GM10248 (cell line): ENCODE data around the gene NOTCH4.

Source experiments
- CTCF ChIA-PET: fragments of 300-600 bp; sonication (Branson Sonifier 250); formaldehyde crosslinking; extraction: SDS; loops from one replicate; lab custom pipeline; 2021; ENCODE audit warnings: antibody characterized with exemption; lab: Yijun Ruan, JAX
- POLR2A ChIA-PET: fragments of 350-650 bp; sonication (Branson Sonifier 250); formaldehyde crosslinking; extraction: SDS; loops from one replicate; lab custom pipeline; 2020; ENCODE audit warnings: antibody characterized with exemption; lab: Yijun Ruan, JAX
- DNase-seq: peaks from one replicate; pipeline ENCODE4 v3.0.0; 2012; ENCODE audit errors: extremely low spot score
- TF ChIP-seq, protein P1 (sequence below): IDR thresholded peaks from 2 replicates; pipeline ENCODE4 v1.5.1; 2012; ENCODE audit warnings: mild to moderate bottlenecking, low read depth; ENCODE audit errors: extremely low read depth, missing control alignments, control extremely low read depth

NOTCH4 gene

GRCh38 chr6:32147401-32148132, 76.3 kb downstream of the NOTCH4 start:
- no peak for DNase-seq
- TF ChIP-seq, protein P1, sequence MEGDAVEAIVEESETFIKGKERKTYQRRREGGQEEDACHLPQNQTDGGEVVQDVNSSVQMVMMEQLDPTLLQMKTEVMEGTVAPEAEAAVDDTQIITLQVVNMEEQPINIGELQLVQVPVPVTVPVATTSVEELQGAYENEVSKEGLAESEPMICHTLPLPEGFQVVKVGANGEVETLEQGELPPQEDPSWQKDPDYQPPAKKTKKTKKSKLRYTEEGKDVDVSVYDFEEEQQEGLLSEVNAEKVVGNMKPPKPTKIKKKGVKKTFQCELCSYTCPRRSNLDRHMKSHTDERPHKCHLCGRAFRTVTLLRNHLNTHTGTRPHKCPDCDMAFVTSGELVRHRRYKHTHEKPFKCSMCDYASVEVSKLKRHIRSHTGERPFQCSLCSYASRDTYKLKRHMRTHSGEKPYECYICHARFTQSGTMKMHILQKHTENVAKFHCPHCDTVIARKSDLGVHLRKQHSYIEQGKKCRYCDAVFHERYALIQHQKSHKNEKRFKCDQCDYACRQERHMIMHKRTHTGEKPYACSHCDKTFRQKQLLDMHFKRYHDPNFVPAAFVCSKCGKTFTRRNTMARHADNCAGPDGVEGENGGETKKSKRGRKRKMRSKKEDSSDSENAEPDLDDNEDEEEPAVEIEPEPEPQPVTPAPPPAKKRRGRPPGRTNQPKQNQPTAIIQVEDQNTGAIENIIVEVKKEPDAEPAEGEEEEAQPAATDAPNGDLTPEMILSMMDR: no peak
- ChIA-PET POLR2A (no interaction called here), CTCF (interaction anchor here (1.0 to 2.4 kb wide), 2 partner anchors 29 to 108 kb away, joined by 3 to 9 read pairs; no protein-coding TSS in a partner anchor)

- CTCF ChIA-PET: interaction anchor here (1.3 kb wide), 1 partner anchor 28 kb away, joined by 4 read pairs; no protein-coding TSS in a partner anchor
- TF ChIP-seq, protein P1: no peak
- DNase-seq: no peak
- POLR2A ChIA-PET: no interaction called here
Measured at GRCh38 chr6:32146687-32147086, 77.2 kb downstream of the NOTCH4 start.

DNA sequence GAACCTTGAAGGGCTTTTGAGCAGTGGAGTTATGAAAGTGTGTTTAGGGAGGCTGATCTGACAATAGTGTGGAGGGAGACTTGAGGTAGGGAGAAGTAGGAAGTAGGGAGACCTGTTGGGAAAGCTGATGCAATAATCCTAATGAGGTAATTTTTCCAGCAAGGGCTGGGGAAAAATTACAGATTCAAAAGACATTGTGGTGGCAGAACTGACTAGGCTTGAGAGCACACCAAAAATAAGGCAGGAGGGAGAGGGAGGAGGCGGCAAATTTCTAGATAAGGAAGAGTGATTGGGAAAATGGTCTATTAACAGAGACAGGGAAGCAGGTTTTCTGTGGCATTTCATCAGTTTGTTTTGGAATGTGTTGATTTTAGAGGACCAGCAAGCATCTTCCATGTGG, 77.6 kb downstream of the NOTCH4 start:
- ChIA-PET POLR2A (no interaction called here), CTCF (interaction anchor here (1.3 kb wide), 1 partner anchor 27 kb away, joined by 4 read pairs; no protein-coding TSS in a partner anchor)
- TF ChIP-seq, protein P1: no peak
- no peak for DNase-seq
